ENCODE measurements around the gene ARIH1.

DNA sequence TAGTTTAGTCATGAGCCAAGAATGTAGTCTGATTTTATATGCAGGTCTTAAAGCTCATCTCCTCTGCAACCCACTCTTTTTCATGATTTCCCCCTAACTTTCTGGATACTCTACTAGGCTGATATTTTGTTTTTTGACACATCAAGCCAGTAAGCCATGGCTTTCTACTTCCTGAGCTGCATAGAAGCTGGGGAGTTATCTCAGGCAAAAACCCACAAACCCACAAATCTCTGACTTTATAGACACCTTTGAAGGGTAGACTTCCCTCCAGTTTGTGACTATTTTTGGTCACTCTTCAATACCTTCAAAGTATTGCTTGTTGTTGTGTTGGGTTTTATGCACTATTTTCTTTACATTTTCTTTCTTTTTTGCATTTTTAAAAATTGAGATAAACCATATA, 47.4 kb upstream of the ARIH1 start:
- TF ChIP-seq, protein P1, sequence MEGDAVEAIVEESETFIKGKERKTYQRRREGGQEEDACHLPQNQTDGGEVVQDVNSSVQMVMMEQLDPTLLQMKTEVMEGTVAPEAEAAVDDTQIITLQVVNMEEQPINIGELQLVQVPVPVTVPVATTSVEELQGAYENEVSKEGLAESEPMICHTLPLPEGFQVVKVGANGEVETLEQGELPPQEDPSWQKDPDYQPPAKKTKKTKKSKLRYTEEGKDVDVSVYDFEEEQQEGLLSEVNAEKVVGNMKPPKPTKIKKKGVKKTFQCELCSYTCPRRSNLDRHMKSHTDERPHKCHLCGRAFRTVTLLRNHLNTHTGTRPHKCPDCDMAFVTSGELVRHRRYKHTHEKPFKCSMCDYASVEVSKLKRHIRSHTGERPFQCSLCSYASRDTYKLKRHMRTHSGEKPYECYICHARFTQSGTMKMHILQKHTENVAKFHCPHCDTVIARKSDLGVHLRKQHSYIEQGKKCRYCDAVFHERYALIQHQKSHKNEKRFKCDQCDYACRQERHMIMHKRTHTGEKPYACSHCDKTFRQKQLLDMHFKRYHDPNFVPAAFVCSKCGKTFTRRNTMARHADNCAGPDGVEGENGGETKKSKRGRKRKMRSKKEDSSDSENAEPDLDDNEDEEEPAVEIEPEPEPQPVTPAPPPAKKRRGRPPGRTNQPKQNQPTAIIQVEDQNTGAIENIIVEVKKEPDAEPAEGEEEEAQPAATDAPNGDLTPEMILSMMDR (IDR thresholded peaks at IDR 0.05 in 8 of 11, conservative IDR thresholded peaks at IDR 0.05 in 3 of 11), result no peak
- TF ChIP-seq POLR2A (IDR thresholded peaks at IDR 0.05), result no peak

All from spleen (tissue), 7 donors.